GM12801 (cell line): ENCODE results near the gene NHERF2.

ENCODE experiments used
- TF ChIP-seq, protein P1 (sequence below): IDR thresholded peaks from one replicate; pipeline ENCODE4 v1.5.1; 2011; ENCODE audit warnings: control low read depth; ENCODE audit not compliant: insufficient read length; ENCODE audit errors: extremely low read depth

NHERF2 gene

DNA sequence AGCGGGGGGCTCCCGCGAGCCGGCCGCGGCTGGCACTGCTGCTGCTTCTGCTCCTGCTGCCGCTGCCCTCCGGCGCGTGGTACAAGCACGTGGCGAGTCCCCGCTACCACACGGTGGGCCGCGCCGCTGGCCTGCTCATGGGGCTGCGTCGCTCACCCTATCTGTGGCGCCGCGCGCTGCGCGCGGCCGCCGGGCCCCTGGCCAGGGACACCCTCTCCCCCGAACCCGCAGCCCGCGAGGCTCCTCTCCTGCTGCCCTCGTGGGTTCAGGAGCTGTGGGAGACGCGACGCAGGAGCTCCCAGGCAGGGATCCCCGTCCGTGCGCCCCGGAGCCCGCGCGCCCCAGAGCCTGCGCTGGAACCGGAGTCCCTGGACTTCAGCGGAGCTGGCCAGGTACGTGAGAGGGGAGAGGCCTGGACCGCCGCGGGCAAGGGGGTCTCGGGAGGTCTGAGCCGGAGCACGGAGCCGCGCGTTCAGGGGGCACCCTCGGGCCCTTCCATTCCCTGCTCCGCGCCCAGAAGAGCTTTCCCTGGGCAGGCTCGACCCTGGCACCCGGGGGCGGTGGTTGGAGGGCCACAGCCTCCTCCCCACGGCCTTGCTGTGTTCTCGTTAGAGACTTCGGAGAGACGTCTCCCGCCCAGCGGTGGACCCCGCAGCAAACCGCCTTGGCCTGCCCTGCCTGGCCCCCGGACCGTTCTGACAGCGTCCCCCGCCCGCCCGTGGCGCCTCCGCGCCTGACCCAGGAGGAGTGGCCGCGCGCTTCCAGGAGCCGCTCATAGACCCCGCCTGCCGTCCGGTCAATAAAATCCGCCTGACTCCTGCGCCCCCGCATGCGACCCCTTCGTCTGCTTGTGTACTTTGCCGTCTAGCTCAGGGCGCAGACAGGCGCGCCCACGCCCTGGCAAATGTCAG, 6.5 kb upstream of the NHERF2 start:
- TF ChIP-seq, protein P1, sequence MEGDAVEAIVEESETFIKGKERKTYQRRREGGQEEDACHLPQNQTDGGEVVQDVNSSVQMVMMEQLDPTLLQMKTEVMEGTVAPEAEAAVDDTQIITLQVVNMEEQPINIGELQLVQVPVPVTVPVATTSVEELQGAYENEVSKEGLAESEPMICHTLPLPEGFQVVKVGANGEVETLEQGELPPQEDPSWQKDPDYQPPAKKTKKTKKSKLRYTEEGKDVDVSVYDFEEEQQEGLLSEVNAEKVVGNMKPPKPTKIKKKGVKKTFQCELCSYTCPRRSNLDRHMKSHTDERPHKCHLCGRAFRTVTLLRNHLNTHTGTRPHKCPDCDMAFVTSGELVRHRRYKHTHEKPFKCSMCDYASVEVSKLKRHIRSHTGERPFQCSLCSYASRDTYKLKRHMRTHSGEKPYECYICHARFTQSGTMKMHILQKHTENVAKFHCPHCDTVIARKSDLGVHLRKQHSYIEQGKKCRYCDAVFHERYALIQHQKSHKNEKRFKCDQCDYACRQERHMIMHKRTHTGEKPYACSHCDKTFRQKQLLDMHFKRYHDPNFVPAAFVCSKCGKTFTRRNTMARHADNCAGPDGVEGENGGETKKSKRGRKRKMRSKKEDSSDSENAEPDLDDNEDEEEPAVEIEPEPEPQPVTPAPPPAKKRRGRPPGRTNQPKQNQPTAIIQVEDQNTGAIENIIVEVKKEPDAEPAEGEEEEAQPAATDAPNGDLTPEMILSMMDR, result no peak

DNA sequence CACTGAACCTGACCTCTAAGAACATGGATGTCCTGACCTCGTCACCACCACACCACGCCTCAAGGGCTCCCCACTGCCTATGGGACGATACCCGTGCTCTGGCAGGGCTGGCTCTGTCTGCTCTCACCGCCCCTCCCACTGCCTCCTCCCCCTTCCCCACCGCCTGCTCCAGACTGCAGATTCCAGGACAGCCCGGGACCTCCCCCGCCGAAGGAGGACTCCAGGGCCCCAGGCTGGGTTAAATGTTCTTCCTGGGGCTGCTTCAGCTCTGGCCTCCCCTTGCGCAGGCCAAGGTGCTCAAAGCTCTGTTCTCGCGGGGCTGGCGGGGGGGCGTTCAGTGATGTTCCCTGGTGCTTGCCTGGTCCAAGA, 4.0 kb upstream of the NHERF2 start:
- TF ChIP-seq, protein P1, result no peak

DNA sequence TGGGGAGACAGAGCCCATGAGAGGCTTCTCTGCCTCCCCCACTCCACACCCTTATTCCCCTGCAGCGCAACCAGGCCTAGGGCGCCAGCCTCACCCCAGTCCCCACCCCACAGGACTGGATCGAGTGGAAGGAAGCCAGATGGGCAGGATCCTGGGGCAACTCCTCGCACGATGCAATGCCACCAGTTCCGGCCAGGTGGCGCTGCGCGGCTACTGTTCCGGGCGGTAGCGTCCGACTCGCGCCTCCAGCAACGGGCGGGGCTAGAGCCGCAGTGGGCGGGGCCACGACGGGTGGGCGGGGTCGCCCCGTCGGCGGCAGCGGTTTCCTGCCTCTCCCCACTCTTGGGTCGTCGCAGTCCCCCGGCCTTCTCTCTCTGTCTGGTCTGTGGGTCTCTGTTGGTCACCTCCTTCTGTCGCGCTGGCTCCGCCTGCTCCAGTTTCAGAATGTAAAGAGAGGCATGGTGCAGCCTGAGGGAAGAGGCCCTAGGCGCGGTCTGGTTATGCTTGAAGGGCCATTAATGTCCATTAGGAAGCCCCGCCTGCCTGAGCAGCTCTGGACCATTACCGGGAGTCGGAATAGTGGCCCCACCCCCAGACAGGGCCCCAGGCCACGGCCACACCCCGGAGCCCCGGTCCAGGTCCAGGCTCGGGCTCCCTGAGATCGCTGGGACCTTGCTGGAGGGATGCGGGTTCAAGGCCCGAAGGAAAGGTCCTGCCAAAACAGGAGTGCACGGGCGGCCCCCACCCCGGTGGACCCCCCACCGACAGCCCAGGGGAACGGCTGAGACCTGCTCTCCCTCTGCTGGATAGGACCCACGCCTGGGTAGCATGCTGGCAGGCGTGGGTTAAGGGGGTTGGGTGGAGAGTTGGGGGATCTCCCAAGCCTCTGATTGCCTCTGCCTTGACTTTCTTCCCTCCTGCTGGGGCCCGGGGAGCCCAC, 3.3 kb upstream of the NHERF2 start:
- TF ChIP-seq, protein P1, result no peak

DNA sequence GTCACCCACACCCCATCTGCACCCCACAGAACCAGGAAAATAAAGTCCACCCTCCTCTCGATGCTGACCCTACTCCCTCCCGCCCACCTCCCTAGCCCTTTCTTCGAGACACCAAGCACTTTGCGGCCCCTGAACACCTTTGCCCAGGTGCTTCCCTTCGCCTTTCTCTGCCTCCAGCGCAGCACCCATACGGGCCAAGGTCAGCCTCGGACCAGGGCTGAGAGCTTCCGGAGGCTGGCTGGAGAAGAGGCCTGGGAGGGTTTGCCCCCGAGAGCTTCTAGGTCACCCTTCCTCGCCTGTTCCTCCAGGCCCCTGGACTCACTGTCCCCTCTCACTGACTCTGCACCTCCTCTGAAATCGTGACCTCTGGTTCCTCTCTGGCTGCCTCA, 2.7 kb upstream of the NHERF2 start:
- TF ChIP-seq, protein P1, result no peak

DNA sequence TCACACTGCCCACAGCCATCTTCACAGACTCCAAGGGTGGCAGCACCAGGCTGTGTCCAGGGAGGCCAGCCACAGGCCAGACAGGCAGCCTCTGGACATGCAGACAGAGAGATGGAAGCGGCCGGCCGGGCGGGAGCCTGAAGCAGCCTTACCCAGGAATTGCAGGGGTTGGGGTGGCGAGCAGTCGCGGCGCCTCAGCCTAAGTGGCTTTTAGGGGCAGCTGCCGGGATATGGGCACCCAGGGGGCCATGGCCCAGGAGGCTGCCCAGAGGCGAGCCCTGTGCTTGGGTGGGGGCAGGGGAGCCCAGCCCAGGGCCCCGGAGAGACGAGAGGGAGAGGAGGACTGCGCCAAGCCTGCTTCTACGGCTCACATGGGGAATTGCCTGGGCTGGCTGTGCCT, 1.5 kb upstream of the NHERF2 start:
- TF ChIP-seq, protein P1, result no peak

DNA sequence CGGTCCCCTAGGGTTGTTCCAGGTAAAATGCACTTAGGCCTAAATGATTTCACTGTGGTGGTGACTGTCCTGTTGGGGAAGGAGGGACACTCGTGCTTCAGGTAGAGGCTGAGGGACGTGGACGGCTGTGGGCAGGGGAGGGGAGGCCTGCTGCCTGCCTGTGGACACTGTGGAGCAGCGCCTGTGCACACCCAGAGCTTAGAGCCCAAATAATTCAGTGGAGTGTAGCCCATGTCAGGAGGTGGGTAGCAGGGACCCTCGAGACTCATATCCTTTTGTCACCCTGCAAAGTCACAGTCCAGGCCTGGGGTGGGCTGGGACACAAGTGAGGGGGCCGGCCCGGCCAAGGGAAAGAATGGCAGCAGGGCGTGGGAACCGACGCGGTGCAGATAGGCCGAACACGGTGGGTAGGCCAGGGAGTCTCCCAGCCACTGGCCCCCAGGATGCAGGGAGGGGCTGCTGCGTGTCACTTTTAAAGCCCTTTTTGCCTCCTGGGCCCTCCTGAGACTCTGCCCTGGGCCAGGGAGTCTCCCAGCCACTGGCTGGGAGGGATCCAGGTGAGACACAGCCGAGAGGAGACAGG, 733 bp upstream of the NHERF2 start:
- TF ChIP-seq, protein P1, result no peak
